NCI-H1930 (cell line): Measurements from ENCODE around the gene FAM228A.

Experiments
- DNase-seq, 2 experiments: peaks; one replicate each; lab custom pipeline; 2025; lab: John Stamatoyannopoulos, UW

FAM228A gene

GRCh38 chr2:24225499-24226242 is 50.8 kb downstream of the FAM228A start:
- DNase-seq, result no peak

- DNase-seq, result no peak
These were observed 53.6 kb downstream of the FAM228A start for GRCh38 chr2:24228470-24228869.

- DNase-seq, result no peak
These were observed 56.6 kb downstream of the FAM228A start for GRCh38 chr2:24231461-24231881.

GRCh38 chr2:24233321-24233720 is 58.5 kb downstream of the FAM228A start:
- DNase-seq, result no peak

- no peak for DNase-seq
These were observed 62.5 kb downstream of the FAM228A start for GRCh38 chr2:24237313-24237712.

- DNase-seq, result no peak
These were observed 63.3 kb downstream of the FAM228A start for GRCh38 chr2:24238158-24238557.

GRCh38 chr2:24239553-24239952 is 64.7 kb downstream of the FAM228A start:
- no peak for DNase-seq
